ENCODE measurements around the gene NKG7. TPM values are rescaled to one million over a fixed set of nuclear protein-coding genes. Genes with fewer than 3 reads are reported as not detected.

NKG7 gene
- total and polyA plus RNA-seq, 2 experiments from 2014 or later: not detected

DNA sequence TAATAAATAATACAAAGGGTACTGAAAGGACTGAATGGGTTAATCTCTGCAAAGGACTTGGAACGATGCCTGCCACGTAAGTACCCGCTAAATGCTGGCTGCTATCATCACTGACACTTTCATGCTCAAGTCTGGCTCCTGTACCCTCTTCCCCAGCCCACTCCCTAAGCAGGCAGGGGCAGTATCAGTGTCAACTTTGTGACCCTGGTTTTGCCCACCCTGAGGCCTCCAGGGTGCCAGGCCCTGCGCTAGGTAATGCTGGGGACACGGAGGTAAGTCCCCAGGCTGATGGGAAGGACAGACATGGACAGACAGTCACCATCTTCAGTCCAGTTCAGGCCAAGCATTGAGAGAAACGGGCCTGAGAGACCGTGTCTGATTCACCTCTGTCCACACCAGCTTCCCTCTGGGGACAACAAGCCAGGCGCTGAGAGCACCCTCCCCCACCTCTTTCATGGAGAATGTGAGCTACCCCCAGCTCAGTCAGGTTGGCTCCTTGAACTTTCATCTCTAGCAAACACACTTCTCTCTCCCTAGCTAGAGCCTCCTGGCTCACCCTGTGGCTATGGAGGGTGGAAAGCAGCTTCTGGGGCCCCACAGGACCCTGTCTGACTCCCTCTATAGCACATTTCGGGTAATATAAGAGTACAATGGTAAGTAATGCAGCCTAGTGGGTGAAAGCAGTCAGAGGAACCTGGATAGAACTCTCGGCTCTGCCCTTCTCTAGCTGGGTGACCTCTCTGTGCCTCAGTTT is 7.1 kb downstream of the NKG7 start:
- Histone ChIP-seq H3K4me3 (peak overlapping the region; percentile 81), H2AFZ (peak overlapping the region; percentile 94; the same call in 1 of the 2 replicates), H3F3A (replicated peaks; ENCODE audit: low read depth) (no peaks in the 10 kb centered on the region; the same call in 1 of the 2 replicates), H3K27me3 (ENCODE audit: insufficient read depth) (no peaks in the 10 kb centered on the region), H3K27ac (ENCODE audit: low read depth) (0 out of 2 replicates have a peak overlapping the region, but pooled peaks have one; percentile 24), H4K20me1 (replicated peaks; ENCODE audit: insufficient read depth) (no peaks in the 10 kb centered on the region), H3K36me3 (ENCODE audit: insufficient read depth) (no peaks in the 10 kb centered on the region), H3K79me2 (replicated peaks; ENCODE audit: insufficient read depth) (0 out of 2 replicates have a peak, but pooled peaks cover 4% of the 10 kb centered on the region), H3K4me2 (peak overlapping the region; percentile 98), H3K4me1 (ENCODE audit: insufficient read depth) (peaks cover 15% of the 10 kb centered on the region; the same call in 1 of the 2 replicates), H3K9me2 (ENCODE audit: insufficient read depth) (no peaks in the 10 kb centered on the region)
- Mint-ChIP-seq H3K27me3 (ENCODE audit: insufficient read depth, low read depth, poor library complexity) (peaks cover 15% of the 10 kb centered on the region), H3K27ac (peak overlapping the region; percentile 87), H3K9me3 (no peaks in the 10 kb centered on the region; the same call in 2 of the 3 replicates), H3K36me3 (ENCODE audit: low read depth) (no peaks in the 10 kb centered on the region; the same call in 2 of the 3 replicates), H3K4me1 (peaks cover 25% of the 10 kb centered on the region), H3K4me3 (peak overlapping the region; percentile 99)
- peak; percentile 39 for DNase-seq (ENCODE audit: low spot score)
- no peak for ATAC-seq
- TF ChIP-seq, protein P1, sequence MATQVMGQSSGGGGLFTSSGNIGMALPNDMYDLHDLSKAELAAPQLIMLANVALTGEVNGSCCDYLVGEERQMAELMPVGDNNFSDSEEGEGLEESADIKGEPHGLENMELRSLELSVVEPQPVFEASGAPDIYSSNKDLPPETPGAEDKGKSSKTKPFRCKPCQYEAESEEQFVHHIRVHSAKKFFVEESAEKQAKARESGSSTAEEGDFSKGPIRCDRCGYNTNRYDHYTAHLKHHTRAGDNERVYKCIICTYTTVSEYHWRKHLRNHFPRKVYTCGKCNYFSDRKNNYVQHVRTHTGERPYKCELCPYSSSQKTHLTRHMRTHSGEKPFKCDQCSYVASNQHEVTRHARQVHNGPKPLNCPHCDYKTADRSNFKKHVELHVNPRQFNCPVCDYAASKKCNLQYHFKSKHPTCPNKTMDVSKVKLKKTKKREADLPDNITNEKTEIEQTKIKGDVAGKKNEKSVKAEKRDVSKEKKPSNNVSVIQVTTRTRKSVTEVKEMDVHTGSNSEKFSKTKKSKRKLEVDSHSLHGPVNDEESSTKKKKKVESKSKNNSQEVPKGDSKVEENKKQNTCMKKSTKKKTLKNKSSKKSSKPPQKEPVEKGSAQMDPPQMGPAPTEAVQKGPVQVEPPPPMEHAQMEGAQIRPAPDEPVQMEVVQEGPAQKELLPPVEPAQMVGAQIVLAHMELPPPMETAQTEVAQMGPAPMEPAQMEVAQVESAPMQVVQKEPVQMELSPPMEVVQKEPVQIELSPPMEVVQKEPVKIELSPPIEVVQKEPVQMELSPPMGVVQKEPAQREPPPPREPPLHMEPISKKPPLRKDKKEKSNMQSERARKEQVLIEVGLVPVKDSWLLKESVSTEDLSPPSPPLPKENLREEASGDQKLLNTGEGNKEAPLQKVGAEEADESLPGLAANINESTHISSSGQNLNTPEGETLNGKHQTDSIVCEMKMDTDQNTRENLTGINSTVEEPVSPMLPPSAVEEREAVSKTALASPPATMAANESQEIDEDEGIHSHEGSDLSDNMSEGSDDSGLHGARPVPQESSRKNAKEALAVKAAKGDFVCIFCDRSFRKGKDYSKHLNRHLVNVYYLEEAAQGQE (IDR thresholded peaks at IDR 0.05; ENCODE audit: unreplicated experiment): no peak
- TF ChIP-seq EZH2 (IDR thresholded peaks at IDR 0.05; ENCODE audit: low read depth, unreplicated experiment) (no peak), JUNB (IDR thresholded peaks at IDR 0.05; ENCODE audit: unreplicated experiment) (no peak), NANOG (IDR thresholded peaks at IDR 0.05; ENCODE audit: borderline replicate concordance) (no peak), STAT1 (IDR thresholded peaks at IDR 0.05; ENCODE audit: unreplicated experiment) (no peak), CREB1 (CRISPR knock-in tag; IDR thresholded peaks at IDR 0.05; ENCODE audit: low read depth) (no peak), ZNF331 (CRISPR knock-in tag; IDR thresholded peaks at IDR 0.05; ENCODE audit: low read depth) (no peak), POLR2AphosphoS5 (IDR thresholded peaks at IDR 0.05; ENCODE audit: low read depth) (no peak), EZH2phosphoT487 (IDR thresholded peaks at IDR 0.05; ENCODE audit: unreplicated experiment) (no peak), ZNF114 (CRISPR knock-in tag; IDR thresholded peaks at IDR 0.05) (no peak)
- TF ChIP-seq, protein P2, sequence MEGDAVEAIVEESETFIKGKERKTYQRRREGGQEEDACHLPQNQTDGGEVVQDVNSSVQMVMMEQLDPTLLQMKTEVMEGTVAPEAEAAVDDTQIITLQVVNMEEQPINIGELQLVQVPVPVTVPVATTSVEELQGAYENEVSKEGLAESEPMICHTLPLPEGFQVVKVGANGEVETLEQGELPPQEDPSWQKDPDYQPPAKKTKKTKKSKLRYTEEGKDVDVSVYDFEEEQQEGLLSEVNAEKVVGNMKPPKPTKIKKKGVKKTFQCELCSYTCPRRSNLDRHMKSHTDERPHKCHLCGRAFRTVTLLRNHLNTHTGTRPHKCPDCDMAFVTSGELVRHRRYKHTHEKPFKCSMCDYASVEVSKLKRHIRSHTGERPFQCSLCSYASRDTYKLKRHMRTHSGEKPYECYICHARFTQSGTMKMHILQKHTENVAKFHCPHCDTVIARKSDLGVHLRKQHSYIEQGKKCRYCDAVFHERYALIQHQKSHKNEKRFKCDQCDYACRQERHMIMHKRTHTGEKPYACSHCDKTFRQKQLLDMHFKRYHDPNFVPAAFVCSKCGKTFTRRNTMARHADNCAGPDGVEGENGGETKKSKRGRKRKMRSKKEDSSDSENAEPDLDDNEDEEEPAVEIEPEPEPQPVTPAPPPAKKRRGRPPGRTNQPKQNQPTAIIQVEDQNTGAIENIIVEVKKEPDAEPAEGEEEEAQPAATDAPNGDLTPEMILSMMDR (conservative IDR thresholded peaks at IDR 0.05; ENCODE audit: low read depth in 2 of 2): no peak
- TF ChIP-seq, protein P3, sequence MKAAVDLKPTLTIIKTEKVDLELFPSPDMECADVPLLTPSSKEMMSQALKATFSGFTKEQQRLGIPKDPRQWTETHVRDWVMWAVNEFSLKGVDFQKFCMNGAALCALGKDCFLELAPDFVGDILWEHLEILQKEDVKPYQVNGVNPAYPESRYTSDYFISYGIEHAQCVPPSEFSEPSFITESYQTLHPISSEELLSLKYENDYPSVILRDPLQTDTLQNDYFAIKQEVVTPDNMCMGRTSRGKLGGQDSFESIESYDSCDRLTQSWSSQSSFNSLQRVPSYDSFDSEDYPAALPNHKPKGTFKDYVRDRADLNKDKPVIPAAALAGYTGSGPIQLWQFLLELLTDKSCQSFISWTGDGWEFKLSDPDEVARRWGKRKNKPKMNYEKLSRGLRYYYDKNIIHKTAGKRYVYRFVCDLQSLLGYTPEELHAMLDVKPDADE (IDR thresholded peaks at IDR 0.05): no peak
- TF ChIP-seq, protein P4, sequence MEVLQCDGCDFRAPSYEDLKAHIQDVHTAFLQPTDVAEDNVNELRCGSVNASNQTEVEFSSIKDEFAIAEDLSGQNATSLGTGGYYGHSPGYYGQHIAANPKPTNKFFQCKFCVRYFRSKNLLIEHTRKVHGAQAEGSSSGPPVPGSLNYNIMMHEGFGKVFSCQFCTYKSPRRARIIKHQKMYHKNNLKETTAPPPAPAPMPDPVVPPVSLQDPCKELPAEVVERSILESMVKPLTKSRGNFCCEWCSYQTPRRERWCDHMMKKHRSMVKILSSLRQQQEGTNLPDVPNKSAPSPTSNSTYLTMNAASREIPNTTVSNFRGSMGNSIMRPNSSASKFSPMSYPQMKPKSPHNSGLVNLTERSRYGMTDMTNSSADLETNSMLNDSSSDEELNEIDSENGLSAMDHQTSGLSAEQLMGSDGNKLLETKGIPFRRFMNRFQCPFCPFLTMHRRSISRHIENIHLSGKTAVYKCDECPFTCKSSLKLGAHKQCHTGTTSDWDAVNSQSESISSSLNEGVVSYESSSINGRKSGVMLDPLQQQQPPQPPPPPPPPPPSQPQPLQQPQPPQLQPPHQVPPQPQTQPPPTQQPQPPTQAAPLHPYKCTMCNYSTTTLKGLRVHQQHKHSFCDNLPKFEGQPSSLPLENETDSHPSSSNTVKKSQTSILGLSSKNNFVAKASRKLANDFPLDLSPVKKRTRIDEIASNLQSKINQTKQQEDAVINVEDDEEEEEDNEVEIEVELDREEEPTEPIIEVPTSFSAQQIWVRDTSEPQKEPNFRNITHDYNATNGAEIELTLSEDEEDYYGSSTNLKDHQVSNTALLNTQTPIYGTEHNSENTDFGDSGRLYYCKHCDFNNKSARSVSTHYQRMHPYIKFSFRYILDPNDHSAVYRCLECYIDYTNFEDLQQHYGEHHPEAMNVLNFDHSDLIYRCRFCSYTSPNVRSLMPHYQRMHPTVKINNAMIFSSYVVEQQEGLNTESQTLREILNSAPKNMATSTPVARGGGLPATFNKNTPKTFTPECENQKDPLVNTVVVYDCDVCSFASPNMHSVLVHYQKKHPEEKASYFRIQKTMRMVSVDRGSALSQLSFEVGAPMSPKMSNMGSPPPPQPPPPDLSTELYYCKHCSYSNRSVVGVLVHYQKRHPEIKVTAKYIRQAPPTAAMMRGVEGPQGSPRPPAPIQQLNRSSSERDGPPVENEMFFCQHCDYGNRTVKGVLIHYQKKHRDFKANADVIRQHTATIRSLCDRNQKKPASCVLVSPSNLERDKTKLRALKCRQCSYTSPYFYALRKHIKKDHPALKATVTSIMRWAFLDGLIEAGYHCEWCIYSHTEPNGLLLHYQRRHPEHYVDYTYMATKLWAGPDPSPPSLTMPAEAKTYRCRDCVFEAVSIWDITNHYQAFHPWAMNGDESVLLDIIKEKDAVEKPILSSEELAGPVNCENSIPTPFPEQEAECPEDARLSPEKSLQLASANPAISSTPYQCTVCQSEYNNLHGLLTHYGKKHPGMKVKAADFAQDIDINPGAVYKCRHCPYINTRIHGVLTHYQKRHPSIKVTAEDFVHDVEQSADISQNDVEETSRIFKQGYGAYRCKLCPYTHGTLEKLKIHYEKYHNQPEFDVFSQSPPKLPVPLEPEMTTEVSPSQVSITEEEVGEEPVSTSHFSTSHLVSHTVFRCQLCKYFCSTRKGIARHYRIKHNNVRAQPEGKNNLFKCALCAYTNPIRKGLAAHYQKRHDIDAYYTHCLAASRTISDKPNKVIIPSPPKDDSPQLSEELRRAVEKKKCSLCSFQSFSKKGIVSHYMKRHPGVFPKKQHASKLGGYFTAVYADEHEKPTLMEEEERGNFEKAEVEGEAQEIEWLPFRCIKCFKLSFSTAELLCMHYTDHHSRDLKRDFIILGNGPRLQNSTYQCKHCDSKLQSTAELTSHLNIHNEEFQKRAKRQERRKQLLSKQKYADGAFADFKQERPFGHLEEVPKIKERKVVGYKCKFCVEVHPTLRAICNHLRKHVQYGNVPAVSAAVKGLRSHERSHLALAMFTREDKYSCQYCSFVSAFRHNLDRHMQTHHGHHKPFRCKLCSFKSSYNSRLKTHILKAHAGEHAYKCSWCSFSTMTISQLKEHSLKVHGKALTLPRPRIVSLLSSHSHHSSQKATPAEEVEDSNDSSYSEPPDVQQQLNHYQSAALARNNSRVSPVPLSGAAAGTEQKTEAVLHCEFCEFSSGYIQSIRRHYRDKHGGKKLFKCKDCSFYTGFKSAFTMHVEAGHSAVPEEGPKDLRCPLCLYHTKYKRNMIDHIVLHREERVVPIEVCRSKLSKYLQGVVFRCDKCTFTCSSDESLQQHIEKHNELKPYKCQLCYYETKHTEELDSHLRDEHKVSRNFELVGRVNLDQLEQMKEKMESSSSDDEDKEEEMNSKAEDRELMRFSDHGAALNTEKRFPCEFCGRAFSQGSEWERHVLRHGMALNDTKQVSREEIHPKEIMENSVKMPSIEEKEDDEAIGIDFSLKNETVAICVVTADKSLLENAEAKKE (CRISPR knock-in tag; IDR thresholded peaks at IDR 0.05): no peak
